Osteoblast (primary cell): ENCODE results near the gene ITGB4. TPM values are rescaled to one million over a fixed set of nuclear protein-coding genes. Genes with fewer than 3 reads are reported as not detected.

ENCODE experiments used
- DNase-seq: peaks from one replicate; pipeline ENCODE4 v3.0.0; 2011; ENCODE audit warnings: low spot score, mixed read lengths; ENCODE audit not compliant: insufficient read length; ENCODE audit errors: missing footprints
- H2AFZ ChIP-seq: 2 replicates; pipeline ENCODE4 v1.6.0; 2011; ENCODE audit warnings: mild to moderate bottlenecking, low read length
- H3K27ac ChIP-seq: 2 replicates; pipeline ENCODE4 v1.5.1; 2011; ENCODE audit warnings: mild to moderate bottlenecking, low read depth, low read length, moderate library complexity
- H3K27me3 ChIP-seq: 2 replicates; pipeline ENCODE4 v1.6.0; 2012; ENCODE audit warnings: mild to moderate bottlenecking, control low read depth, inconsistent platforms, low read length, moderate library complexity; ENCODE audit not compliant: insufficient read depth
- H3K36me3 ChIP-seq: 2 replicates; pipeline ENCODE4 v1.5.1; 2011; ENCODE audit warnings: mild to moderate bottlenecking, low read length, control low read depth, moderate library complexity; ENCODE audit not compliant: insufficient read depth
- H3K4me1 ChIP-seq: 2 replicates; pipeline ENCODE4 v1.5.1; 2011; ENCODE audit warnings: mild to moderate bottlenecking, low read length, control low read depth, moderate library complexity; ENCODE audit not compliant: insufficient read depth
- H3K4me2 ChIP-seq: 2 replicates; pipeline ENCODE4 v1.6.0; 2011; ENCODE audit warnings: mild to moderate bottlenecking, low read length; ENCODE audit not compliant: insufficient read depth
- H3K4me3 ChIP-seq: fragments of 200-600 bp; sonication (generic); 3 replicates; pipeline ENCODE4 v1.5.1; 2012; ENCODE audit warnings: mild to moderate bottlenecking, low read length, inconsistent platforms; ENCODE audit not compliant: insufficient read depth
- H3K79me2 ChIP-seq: 2 replicates; pipeline ENCODE4 v1.6.0; 2012; ENCODE audit warnings: mild to moderate bottlenecking, low read length, control low read depth, inconsistent platforms; ENCODE audit not compliant: insufficient read depth
- H3K9me3 ChIP-seq: 2 replicates; pipeline ENCODE4 v1.5.1; 2011; ENCODE audit warnings: low read depth, low read length, control low read depth
- H4K20me1 ChIP-seq: 2 replicates; pipeline ENCODE4 v1.6.0; 2012; ENCODE audit warnings: mild to moderate bottlenecking, low read length, control low read depth; ENCODE audit not compliant: insufficient read depth
- CTCF ChIP-seq: IDR thresholded peaks from 2 replicates; pipeline ENCODE4 v1.5.1; 2011; ENCODE audit warnings: mild to moderate bottlenecking, low read depth, low read length, moderate library complexity; ENCODE audit errors: extremely low read depth
- total RNA-seq: library from RNA; depleted of rRNA; stranded (reverse); fragments of >200 nt; gene quantifications from 2 replicates; pipeline ENCODE4 v1.2.3, GENCODE V29; 2012

ITGB4 gene
- total RNA-seq, 1 donor: 0.36 TPM

- no peak for TF ChIP-seq CTCF
Measured at GRCh38 chr17:75739801-75740200, 18.5 kb downstream of the ITGB4 start.

GRCh38 chr17:75740215-75740614 lies 19.0 kb downstream of the ITGB4 start:
- DNase-seq: no peak
- TF ChIP-seq CTCF: no peak
- H3K27me3 ChIP-seq: no peaks in the 10 kb centered on the region
- no peak overlapping the region for H3K27ac ChIP-seq
- H3K36me3 ChIP-seq: no peaks in the 10 kb centered on the region
- no peaks in the 10 kb centered on the region for H3K79me2 ChIP-seq
- H3K9me3 ChIP-seq: no peaks in the 10 kb centered on the region
- H2AFZ ChIP-seq: no peak overlapping the region
- no peak overlapping the region for H3K4me3 ChIP-seq
- H3K4me2 ChIP-seq: no peak overlapping the region
- peaks cover 9% of the 10 kb centered on the region for H3K4me1 ChIP-seq
- no peaks in the 10 kb centered on the region for H4K20me1 ChIP-seq

More at GRCh38 chr17:75739801-75740200, 18.5 kb downstream of the ITGB4 start:
- peaks cover 9% of the 10 kb centered on the region for H3K4me1 ChIP-seq
- no peak overlapping the region for H3K4me2 ChIP-seq
- H3K4me3 ChIP-seq: no peak overlapping the region
- no peaks in the 10 kb centered on the region for H3K79me2 ChIP-seq
- H3K9me3 ChIP-seq: no peaks in the 10 kb centered on the region
- no peak overlapping the region for H3K27ac ChIP-seq
- H4K20me1 ChIP-seq: no peaks in the 10 kb centered on the region
- no peaks in the 10 kb centered on the region for H3K36me3 ChIP-seq
- DNase-seq: no peak
- H2AFZ ChIP-seq: no peak overlapping the region
- H3K27me3 ChIP-seq: no peaks in the 10 kb centered on the region

DNA sequence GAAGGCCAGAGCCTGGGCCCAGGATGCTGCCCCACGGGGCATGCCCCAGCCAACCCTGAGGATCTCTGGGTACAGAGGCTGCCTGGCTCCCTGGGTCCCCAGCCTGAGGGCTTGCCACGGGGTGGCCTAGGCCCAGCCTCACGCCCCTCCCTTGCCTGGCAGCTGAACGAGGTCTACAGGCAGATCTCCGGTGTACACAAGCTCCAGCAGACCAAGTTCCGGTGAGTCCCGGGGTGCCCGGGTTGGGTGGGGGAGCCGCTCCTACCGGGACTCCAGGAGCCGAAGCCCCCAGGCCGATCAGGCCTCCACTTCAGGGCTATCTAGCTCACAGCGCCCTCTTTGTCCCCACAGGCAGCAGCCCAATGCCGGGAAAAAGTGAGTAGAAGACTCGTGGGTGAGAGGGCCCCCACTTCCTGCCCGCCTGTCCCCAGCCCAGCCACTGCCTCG lies 19.4 kb downstream of the ITGB4 start:
- H3K79me2 ChIP-seq: no peaks in the 10 kb centered on the region

DNA sequence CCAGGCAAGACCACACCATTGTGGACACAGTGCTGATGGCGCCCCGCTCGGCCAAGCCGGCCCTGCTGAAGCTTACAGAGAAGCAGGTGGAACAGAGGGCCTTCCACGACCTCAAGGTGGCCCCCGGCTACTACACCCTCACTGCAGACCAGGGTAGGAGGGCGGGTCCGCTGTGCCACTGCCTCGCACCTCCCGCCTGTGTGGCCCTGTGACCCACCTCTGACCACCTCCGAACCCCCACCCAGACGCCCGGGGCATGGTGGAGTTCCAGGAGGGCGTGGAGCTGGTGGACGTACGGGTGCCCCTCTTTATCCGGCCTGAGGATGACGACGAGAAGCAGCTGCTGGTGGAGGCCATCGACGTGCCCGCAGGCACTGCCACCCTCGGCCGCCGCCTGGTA lies 21.1 kb downstream of the ITGB4 start:
- Histone ChIP-seq H3K79me2 (no peaks in the 10 kb centered on the region), H4K20me1 (no peaks in the 10 kb centered on the region), H3K36me3 (no peaks in the 10 kb centered on the region), H3K4me2 (no peak overlapping the region), H3K4me1 (peaks cover 9% of the 10 kb centered on the region), H3K4me3 (no peak overlapping the region), H3K9me3 (no peaks in the 10 kb centered on the region), H3K27me3 (no peaks in the 10 kb centered on the region), H2AFZ (no peak overlapping the region), H3K27ac (no peak overlapping the region)
- TF ChIP-seq CTCF: no peak
- no peak for DNase-seq

More for the DNA sequence above, 19.4 kb downstream of the ITGB4 start:
- H4K20me1 ChIP-seq: no peaks in the 10 kb centered on the region
- no peaks in the 10 kb centered on the region for H3K36me3 ChIP-seq
- H2AFZ ChIP-seq: no peak overlapping the region
- H3K4me3 ChIP-seq: no peak overlapping the region
- no peaks in the 10 kb centered on the region for H3K9me3 ChIP-seq
- no peaks in the 10 kb centered on the region for H3K27me3 ChIP-seq
- no peak for TF ChIP-seq CTCF
- H3K27ac ChIP-seq: no peak overlapping the region
- H3K4me1 ChIP-seq: peaks cover 9% of the 10 kb centered on the region
- no peak overlapping the region for H3K4me2 ChIP-seq
- DNase-seq: no peak
